Ishikawa (cell line): ENCODE data around the gene RIMBP2.

Experiments
- CEBPB ChIP-seq: IDR thresholded peaks from 2 replicates; pipeline ENCODE4 v1.6.1; 2012
- EP300 ChIP-seq: IDR thresholded peaks from 2 replicates; pipeline ENCODE4 v1.6.1; 2012; ENCODE audit warnings: borderline replicate concordance
- FOXM1 ChIP-seq: IDR thresholded peaks from 2 replicates; pipeline ENCODE4 v1.6.1; 2012; ENCODE audit warnings: low read depth, borderline replicate concordance
- MAX ChIP-seq: IDR thresholded peaks from 2 replicates; pipeline ENCODE4 v1.6.1; 2012
- TAF1 ChIP-seq: IDR thresholded peaks from 2 replicates; pipeline ENCODE4 v1.6.1; 2012; ENCODE audit warnings: low read depth, mild to moderate bottlenecking
- TCF12 ChIP-seq: IDR thresholded peaks from 2 replicates; pipeline ENCODE4 v1.6.1; 2012; ENCODE audit warnings: low read depth
- TEAD4 ChIP-seq: IDR thresholded peaks from 2 replicates; pipeline ENCODE4 v1.6.1; 2012
- YY1 ChIP-seq: IDR thresholded peaks from 2 replicates; pipeline ENCODE4 v1.6.1; 2012; ENCODE audit warnings: low read depth

- TF ChIP-seq FOXM1 (no peak), YY1 (no peak), CEBPB (no peak), MAX (no peak), TAF1 (no peak), TCF12 (no peak), EP300 (no peak), TEAD4 (no peak)
Observed at GRCh38 chr12:130560321-130560720, 155.8 kb downstream of the RIMBP2 start.
